OCI-LY7 (cell line): Measurements from ENCODE around the gene RNF126. TPM values are rescaled to one million over a fixed set of nuclear protein-coding genes. Genes with fewer than 3 reads are reported as not detected.

ENCODE experiments used
- BruUV-seq: library from RNA; stranded (reverse); fragments of 400-500 nt; replicated peaks from 2 replicates; lab custom pipeline; 2021; lab: Mats Ljungman, UMichigan
- CTCF ChIA-PET: fragments of 300-600 bp; sonication (Branson Sonifier 250); formaldehyde crosslinking; loops from one replicate; lab custom pipeline; 2022; ENCODE audit warnings: antibody characterized with exemption; ENCODE audit not compliant: unreplicated experiment; lab: Charles Lee
- POLR2A ChIA-PET: fragments of 300-600 bp; sonication (Branson Sonifier 250); formaldehyde crosslinking; loops from one replicate; lab custom pipeline; 2022; ENCODE audit warnings: antibody characterized with exemption; lab: Charles Lee
- DNase-seq: peaks from one replicate; pipeline ENCODE4 v3.0.0-alpha.2; 2015; ENCODE audit warnings: low spot score
- H2AFZ ChIP-seq: fragments of 200-600 bp; sonication (generic), shearing (Covaris generic); 2 replicates; pipeline ENCODE4 v1.6.1; 2014; ENCODE audit warnings: mild to moderate bottlenecking, antibody characterized with exemption, low read length, moderate library complexity
- H3K27ac ChIP-seq: fragments of 200-600 bp; sonication (generic); 2 replicates; pipeline ENCODE4 v1.5.1; 2014; ENCODE audit warnings: mixed run types, low read depth, mild to moderate bottlenecking, moderate library complexity, low read length, inconsistent platforms; ENCODE audit not compliant: poor library complexity, severe bottlenecking
- H3K36me3 ChIP-seq: fragments of 200-600 bp; sonication (generic); 2 replicates; pipeline ENCODE4 v1.6.1; 2014; ENCODE audit warnings: mild to moderate bottlenecking, antibody characterized with exemption, low read length, moderate library complexity, mixed read lengths; ENCODE audit not compliant: insufficient read depth
- H3K4me1 ChIP-seq: fragments of 200-600 bp; sonication (generic); 2 replicates; pipeline ENCODE4 v1.5.1; 2014; ENCODE audit warnings: mild to moderate bottlenecking, low read length; ENCODE audit not compliant: insufficient read depth, poor library complexity, severe bottlenecking
- H3K4me2 ChIP-seq: fragments of 200-600 bp; sonication (generic); 2 replicates; pipeline ENCODE4 v1.6.1; 2014; ENCODE audit warnings: mild to moderate bottlenecking, low read length
- H3K4me3 ChIP-seq: fragments of 200-600 bp; sonication (generic); 2 replicates; pipeline ENCODE4 v1.5.1; 2014; ENCODE audit warnings: mild to moderate bottlenecking, low read depth, low read length; ENCODE audit not compliant: poor library complexity, severe bottlenecking
- H3K79me2 ChIP-seq: fragments of 200-600 bp; sonication (generic); 2 replicates; pipeline ENCODE4 v1.6.1; 2016; ENCODE audit warnings: low read depth, mild to moderate bottlenecking, low read length, moderate library complexity, mixed read lengths; ENCODE audit not compliant: insufficient read depth
- H3K9me2 ChIP-seq: fragments of 200-600 bp; sonication (generic); 2 replicates; pipeline ENCODE4 v1.6.1; 2016; ENCODE audit warnings: mild to moderate bottlenecking, low read length, mixed read lengths; ENCODE audit not compliant: insufficient read depth
- H3K9me3 ChIP-seq: fragments of 200-600 bp; sonication (generic); 2 replicates; pipeline ENCODE4 v1.6.1; 2014; ENCODE audit warnings: mild to moderate bottlenecking, mixed run types, low read length, mixed read lengths
- H4K20me1 ChIP-seq: fragments of 200-600 bp; sonication (generic); 2 replicates; pipeline ENCODE4 v1.6.1; 2014; ENCODE audit warnings: mild to moderate bottlenecking, antibody characterized with exemption, low read length, moderate library complexity, mixed read lengths; ENCODE audit not compliant: insufficient read depth
- EZH2phosphoT487 ChIP-seq: fragments of 200-600 bp; sonication (generic); IDR thresholded peaks from 2 replicates; pipeline ENCODE4 v1.6.1; 2018; ENCODE audit warnings: low read depth, borderline replicate concordance, mild to moderate bottlenecking, mixed run types, antibody characterized with exemption, low read length, moderate library complexity, mixed read lengths
- intact Hi-C: fragments of 100-400 bp; cut with micrococcal nuclease; formaldehyde crosslinking; loops from one replicate; pipeline ENCODE4 v1.10.0; 2022; ENCODE audit not compliant: unreplicated experiment
- total RNA-seq, 2 experiments: library from RNA; depleted of rRNA in 1 of 2; stranded (reverse); fragments of >200 nt in 1 of 2; shearing (Covaris generic) in 1 of 2; gene quantifications; 2 replicates each; pipeline ENCODE4 v1.2.3, GENCODE V29; 2014 to 2022
- TF ChIP-seq, protein P1 (sequence below): fragments of 200-600 bp; sonication (generic); conservative IDR thresholded peaks from 2 replicates; pipeline ENCODE4 v1.5.1; 2014; ENCODE audit warnings: mild to moderate bottlenecking, antibody characterized with exemption, low read length, moderate library complexity, mixed read lengths

Gene RNF126
- total RNA-seq, 2 experiments from 2014 or later = 98.6 to 104 TPM

DNA sequence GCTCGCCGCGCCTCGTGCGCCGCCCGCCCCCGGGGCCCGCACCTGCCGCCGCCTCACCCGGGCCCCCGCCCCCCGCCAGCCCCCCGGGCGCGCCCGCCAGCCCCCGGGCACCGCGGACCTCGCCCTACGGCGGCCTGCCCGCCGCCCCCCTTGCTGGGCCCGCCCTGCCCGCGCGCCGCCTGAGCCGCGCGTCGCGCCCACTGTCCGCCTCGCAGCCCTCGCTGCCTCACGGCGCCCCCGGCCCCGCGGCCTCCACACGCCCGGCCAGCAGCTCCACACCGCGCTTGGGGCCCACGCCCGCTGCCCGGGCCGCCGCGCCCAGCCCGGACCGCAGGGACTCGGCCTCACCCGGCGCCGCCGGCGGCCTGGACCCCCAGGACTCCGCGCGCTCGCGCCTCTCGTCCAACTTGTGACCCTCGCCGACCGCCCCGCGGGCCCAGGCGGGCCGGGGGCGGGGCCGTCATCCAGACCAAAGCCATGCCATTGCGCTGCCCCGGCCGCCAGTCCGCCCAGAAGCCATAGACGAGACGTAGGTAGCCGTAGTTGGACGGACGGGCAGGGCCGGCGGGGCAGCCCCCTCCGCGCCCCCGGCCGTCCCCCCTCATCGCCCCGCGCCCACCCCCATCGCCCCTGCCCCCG, 46.8 kb downstream of the RNF126 start:
- ChIA-PET CTCF (no interaction called here), POLR2A (no interaction called here)
- DNase-seq = no peak
- no peak overlapping the region for H2AFZ ChIP-seq
- no peaks in the 10 kb centered on the region for H3K79me2 ChIP-seq
- TF ChIP-seq, protein P1, sequence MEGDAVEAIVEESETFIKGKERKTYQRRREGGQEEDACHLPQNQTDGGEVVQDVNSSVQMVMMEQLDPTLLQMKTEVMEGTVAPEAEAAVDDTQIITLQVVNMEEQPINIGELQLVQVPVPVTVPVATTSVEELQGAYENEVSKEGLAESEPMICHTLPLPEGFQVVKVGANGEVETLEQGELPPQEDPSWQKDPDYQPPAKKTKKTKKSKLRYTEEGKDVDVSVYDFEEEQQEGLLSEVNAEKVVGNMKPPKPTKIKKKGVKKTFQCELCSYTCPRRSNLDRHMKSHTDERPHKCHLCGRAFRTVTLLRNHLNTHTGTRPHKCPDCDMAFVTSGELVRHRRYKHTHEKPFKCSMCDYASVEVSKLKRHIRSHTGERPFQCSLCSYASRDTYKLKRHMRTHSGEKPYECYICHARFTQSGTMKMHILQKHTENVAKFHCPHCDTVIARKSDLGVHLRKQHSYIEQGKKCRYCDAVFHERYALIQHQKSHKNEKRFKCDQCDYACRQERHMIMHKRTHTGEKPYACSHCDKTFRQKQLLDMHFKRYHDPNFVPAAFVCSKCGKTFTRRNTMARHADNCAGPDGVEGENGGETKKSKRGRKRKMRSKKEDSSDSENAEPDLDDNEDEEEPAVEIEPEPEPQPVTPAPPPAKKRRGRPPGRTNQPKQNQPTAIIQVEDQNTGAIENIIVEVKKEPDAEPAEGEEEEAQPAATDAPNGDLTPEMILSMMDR = no peak
- no peak for TF ChIP-seq EZH2phosphoT487
- no TSS peak for BruUV-seq
- H3K27ac ChIP-seq = no peak overlapping the region
- H3K9me3 ChIP-seq = no peaks in the 10 kb centered on the region
- intact Hi-C loops = no loop called here
- peaks cover 5% of the 10 kb centered on the region for H3K4me1 ChIP-seq
- no peaks in the 10 kb centered on the region for H3K9me2 ChIP-seq
- no peak overlapping the region for H3K4me2 ChIP-seq
- peaks cover 45% of the 10 kb centered on the region for H3K36me3 ChIP-seq
- H4K20me1 ChIP-seq = no peaks in the 10 kb centered on the region
- no peak overlapping the region for H3K4me3 ChIP-seq

DNA sequence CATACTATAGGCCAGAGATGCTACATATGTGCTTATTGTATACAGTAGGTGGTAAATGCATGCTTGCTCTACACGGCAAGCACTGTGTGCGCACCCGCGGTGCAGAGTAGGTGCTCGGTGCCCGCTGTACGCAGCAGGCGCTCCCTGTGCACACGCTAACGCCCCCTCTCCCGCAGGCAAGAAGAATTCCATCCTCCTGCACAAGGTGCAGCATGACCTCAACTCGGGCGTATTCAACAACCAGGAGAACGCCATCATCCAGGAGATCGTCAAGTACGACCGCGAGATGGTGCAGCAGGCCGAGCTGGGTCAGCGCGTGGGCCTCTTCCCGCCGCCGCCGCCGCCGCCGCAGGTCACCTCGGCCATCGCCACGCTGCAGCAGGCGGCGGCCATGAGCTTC, 47.4 kb downstream of the RNF126 start:
- no peak overlapping the region for H3K27ac ChIP-seq
- ChIA-PET CTCF (no interaction called here), POLR2A (no interaction called here)
- H4K20me1 ChIP-seq = no peaks in the 10 kb centered on the region
- no peak overlapping the region for H2AFZ ChIP-seq
- no peaks in the 10 kb centered on the region for H3K9me3 ChIP-seq
- H3K36me3 ChIP-seq = peaks cover 45% of the 10 kb centered on the region
- H3K79me2 ChIP-seq = no peaks in the 10 kb centered on the region
- H3K9me2 ChIP-seq = no peaks in the 10 kb centered on the region
- no peak overlapping the region for H3K4me3 ChIP-seq
- no TSS peak for BruUV-seq
- no peak overlapping the region for H3K4me2 ChIP-seq
- DNase-seq = no peak
- H3K4me1 ChIP-seq = peaks cover 11% of the 10 kb centered on the region
- intact Hi-C loops = no loop called here
- no peak for TF ChIP-seq EZH2phosphoT487
- TF ChIP-seq, protein P1 = no peak
